ENCODE data around the gene SIK3.
A peak's percentile ranks its signal among the peaks of the same experiment; 100 is the strongest.

The SIK3 gene

DNA sequence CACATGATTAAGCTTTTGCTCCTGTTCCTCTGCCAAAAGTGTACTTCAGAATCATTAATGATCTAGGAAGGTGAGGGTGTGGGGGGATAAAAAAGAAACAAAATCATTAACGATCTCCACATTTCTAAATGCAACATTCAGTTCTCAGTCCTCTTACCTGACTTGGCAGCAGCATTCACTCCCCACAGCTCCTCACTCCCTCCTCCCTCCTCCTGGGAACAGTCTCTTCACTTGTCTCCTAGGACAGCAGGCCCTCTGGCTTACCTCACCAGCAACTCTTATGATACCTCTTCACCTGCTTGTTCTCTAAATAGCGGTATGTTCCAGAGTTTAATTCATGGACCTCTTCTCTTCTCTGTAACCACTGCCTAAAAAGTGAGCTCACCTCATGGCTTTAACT is 204.3 kb downstream of the SIK3 start:
- TF ChIP-seq, protein P1, sequence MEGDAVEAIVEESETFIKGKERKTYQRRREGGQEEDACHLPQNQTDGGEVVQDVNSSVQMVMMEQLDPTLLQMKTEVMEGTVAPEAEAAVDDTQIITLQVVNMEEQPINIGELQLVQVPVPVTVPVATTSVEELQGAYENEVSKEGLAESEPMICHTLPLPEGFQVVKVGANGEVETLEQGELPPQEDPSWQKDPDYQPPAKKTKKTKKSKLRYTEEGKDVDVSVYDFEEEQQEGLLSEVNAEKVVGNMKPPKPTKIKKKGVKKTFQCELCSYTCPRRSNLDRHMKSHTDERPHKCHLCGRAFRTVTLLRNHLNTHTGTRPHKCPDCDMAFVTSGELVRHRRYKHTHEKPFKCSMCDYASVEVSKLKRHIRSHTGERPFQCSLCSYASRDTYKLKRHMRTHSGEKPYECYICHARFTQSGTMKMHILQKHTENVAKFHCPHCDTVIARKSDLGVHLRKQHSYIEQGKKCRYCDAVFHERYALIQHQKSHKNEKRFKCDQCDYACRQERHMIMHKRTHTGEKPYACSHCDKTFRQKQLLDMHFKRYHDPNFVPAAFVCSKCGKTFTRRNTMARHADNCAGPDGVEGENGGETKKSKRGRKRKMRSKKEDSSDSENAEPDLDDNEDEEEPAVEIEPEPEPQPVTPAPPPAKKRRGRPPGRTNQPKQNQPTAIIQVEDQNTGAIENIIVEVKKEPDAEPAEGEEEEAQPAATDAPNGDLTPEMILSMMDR (IDR thresholded peaks at IDR 0.05; ENCODE audit: insufficient read depth, low read depth, low read length, missing control alignments): no peak
- DNase-seq (ENCODE audit: low read depth): no peak
- H3K4me3 ChIP-seq (ENCODE audit: low read depth, low read length): no peak overlapping the region

DNA sequence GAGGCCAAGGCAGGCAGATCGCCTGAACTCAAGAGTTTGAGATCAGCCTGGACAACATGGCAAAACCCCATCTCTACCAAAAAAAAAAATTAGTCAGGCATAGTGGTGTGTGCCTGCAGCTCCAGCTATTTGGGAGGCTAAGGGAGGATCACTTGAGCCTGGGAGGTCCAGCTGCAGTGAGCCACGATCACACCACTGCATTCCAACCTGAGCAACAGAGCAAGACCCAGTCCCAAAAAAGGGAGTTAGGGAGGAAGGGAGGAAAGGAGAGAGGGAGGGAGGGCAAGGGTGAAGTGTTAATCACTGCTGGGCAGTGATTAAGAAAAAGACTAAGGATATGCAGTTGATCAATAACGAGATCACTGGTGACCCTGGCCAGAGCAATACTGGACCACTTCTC is 204.8 kb downstream of the SIK3 start:
- TF ChIP-seq, protein P1 (IDR thresholded peaks at IDR 0.05; ENCODE audit: insufficient read depth, low read depth, low read length, missing control alignments): no peak
- no peak overlapping the region for H3K4me3 ChIP-seq (ENCODE audit: low read depth, low read length)
- DNase-seq (ENCODE audit: low read depth): no peak

DNA sequence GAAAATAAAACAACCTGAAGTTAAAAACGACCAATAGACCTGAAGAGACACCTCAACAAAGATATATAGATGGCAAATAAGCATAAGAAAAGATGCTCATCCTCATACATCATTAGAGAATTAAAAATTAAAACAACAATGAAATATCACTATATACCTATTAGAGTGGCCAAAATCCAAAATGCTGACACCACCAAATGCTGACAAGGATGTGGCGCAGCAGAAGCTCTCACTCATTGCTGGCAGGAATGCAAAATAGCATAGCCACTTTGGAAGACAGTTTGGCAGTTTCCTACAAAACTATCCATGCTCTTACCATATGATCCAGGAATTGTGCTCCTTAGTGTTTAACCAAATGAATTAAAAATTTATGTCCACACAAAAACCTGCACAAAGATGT is 205.9 kb downstream of the SIK3 start:
- TF ChIP-seq, protein P1 (IDR thresholded peaks at IDR 0.05; ENCODE audit: insufficient read depth, low read depth, low read length, missing control alignments): no peak
- no peak for DNase-seq (ENCODE audit: low read depth)
- H3K4me3 ChIP-seq (ENCODE audit: low read depth, low read length): no peak overlapping the region

DNA sequence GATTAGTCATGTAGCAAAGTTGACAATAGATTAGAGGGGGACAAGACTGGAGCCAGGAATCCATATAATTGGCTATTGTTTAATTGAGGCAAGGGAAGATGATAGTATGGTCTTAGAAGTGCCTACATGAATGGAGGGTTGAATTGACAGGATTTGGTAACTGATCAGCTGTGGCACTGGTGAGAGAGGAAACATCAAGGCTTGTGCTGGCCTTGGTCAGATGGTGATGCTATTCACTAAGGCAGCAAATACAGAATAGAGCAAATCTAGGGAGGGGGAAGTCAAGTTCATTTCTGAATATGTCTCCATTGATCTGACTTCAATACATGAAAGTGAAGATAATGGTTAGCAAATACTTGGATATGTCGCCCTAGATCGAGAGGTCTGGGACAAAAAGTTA is 206.5 kb downstream of the SIK3 start:
- DNase-seq (ENCODE audit: low read depth): no peak
- no peak overlapping the region for H3K4me3 ChIP-seq (ENCODE audit: low read depth, low read length)
- TF ChIP-seq, protein P1 (IDR thresholded peaks at IDR 0.05; ENCODE audit: insufficient read depth, low read depth, low read length, missing control alignments): no peak

DNA sequence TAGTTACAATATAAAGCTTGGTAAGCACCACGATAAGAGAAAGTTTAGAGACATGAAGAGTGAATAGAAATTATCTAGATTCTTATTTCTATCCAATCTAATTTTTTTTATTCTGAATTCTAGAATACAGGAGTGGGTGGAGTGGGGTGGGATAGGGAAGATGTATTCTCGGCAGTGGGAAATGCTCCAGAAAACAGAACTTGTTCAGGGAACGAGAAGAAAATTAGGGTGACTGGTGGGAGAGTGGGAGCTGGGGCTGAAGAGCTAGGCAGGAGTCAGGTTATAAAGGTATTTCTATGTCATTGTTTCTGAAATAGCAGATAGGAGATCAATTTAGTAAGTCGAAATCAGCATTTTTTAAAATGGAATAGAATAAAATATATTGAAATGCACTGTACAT is 207.6 kb downstream of the SIK3 start:
- no peak for DNase-seq (ENCODE audit: low read depth)
- H3K4me3 ChIP-seq (ENCODE audit: low read depth, low read length): no peak overlapping the region
- TF ChIP-seq, protein P1 (IDR thresholded peaks at IDR 0.05; ENCODE audit: insufficient read depth, low read depth, low read length, missing control alignments): no peak

DNA sequence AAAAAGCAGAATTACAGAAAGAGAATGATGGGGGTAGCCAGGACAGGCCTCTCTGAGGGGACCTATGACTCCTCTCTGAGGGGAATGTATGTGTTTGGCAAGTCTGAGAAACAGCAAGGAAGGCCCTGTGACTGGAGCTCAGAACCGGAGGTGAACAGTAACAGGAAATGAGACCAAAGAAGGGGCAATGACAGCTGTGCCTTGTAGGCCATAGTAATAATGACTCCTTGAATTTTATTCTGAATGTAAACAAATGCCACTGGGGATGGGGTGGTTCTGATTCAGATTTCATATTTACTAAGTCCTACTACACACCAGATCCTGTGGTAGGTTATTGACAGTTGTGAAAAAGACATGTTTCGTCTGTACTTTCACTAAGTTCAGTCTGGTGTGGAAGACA is 208.0 kb downstream of the SIK3 start:
- H3K4me3 ChIP-seq (ENCODE audit: low read depth, low read length): no peak overlapping the region
- DNase-seq (ENCODE audit: low read depth): peak; percentile 51
- TF ChIP-seq, protein P1 (IDR thresholded peaks at IDR 0.05; ENCODE audit: insufficient read depth, low read depth, low read length, missing control alignments): no peak

DNA sequence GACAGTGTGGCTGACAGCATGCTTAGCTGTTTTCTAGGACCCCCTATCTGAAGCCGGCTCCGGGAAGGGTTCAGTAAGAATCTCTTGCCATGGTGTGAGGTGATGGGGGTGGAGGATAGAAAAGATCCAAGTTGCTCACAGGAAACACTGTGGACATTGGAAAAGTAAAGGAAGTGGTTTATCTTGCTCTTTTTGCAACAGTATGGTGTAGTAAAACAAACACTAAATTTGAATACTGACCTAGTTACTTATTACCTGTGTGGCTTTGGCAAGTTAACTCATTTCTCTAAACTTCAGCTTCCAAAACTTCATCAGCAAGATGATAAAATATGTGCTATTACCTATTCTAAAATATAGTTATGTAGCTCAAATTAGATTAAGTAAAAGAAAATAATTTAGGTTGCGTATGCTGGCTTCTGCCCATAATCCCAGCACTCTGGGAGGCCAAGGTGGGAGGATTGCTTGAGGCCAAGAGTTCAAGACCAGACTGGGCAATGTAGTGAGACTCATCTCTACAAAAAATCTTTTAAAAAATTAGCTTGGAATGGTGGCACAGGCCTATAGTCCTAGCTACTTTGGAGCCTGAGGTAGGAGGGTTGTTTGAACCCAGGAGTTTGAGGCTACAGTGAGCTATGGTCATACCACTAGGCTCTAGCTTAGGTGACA is 209.2 kb downstream of the SIK3 start:
- no peak overlapping the region for H3K4me3 ChIP-seq (ENCODE audit: low read depth, low read length)
- no peak for DNase-seq (ENCODE audit: low read depth)
- TF ChIP-seq, protein P1 (IDR thresholded peaks at IDR 0.05; ENCODE audit: insufficient read depth, low read depth, low read length, missing control alignments): no peak
